Right ventricle myocardium superior (tissue), 1 donor: ENCODE measurements around the gene AKR1E2. TPM values are rescaled to one million over a fixed set of nuclear protein-coding genes. Genes with fewer than 3 reads are reported as not detected.
"Not testable (repeated sequence)": the region's sequence is repeated elsewhere in the genome, so short reads cannot be mapped to it uniquely, and the experiment has no call there.

Source experiments
- ATAC-seq: fragments of 200-7000 bp; cut with Tn5 transposase; one replicate; pipeline ENCODE4 v1.9.1; 2020; ENCODE audit warnings: mild to moderate bottlenecking; ENCODE audit not compliant: poor library complexity
- DNase-seq: peaks from one replicate; pipeline ENCODE4 v3.0.0-alpha.2; 2020
- intact Hi-C: fragments of 100-400 bp; cut with DNase I; formaldehyde crosslinking; loops from one replicate; pipeline ENCODE4 v1.11.2; 2022
- total RNA-seq: library from RNA; stranded (reverse); fragmentation: NEBNext Ultra II Directional; extraction: Animal tissue kit (Norgen Biotek cat#: 25700); gene quantifications from one replicate; pipeline ENCODE4 v1.2.1, GENCODE V29; 2021
- donor health status: DM: no; HTN: yes; CAD: no; lungs with severe emphysema.

The AKR1E2 gene
- total RNA-seq, 1 donor from 2014 or later = 5.1 TPM

DNA sequence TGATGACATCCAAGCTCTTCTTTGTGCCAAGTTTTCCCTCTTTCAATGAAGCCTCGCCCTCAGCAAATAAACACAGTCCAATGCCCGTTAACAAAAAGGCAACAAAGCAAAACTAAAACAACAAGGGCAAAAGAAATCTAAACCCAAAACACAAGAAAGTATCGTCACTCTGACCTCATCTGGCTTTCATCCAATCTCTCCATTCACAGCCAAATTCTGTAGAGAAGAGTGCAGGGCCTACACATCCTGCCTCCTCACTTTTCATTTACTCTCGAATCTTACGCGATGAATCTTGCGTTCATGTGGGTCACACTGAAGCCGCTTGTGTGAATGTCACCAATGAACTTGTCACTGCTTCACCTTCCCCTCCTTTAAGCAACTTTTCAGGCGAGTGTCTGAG, 15.9 kb upstream of the AKR1E2 start:
- ATAC-seq = no peak
- no peak for DNase-seq
- intact Hi-C loops = no loop called here

DNA sequence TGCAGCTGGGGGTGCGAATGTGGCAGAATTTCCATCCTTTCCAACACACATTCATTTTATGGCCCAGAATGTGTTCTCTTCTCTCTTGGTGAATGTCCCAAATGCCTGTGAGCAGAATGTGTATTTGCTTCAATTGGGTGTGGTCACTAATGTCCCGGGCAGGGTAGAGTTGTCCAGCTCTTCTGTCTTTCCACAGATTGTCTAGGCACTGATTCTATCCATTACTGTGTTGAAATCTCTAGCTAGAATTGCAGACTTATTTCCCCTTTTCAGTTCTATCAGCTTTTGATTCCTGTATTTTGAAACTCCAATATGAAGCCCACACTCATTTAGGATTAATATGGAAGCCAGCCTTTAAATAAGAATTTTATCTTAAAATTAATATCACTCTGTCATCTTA, 14.0 kb upstream of the AKR1E2 start:
- ATAC-seq (no peak), DNase-seq (no peak)
- intact Hi-C loops = no loop called here

DNA sequence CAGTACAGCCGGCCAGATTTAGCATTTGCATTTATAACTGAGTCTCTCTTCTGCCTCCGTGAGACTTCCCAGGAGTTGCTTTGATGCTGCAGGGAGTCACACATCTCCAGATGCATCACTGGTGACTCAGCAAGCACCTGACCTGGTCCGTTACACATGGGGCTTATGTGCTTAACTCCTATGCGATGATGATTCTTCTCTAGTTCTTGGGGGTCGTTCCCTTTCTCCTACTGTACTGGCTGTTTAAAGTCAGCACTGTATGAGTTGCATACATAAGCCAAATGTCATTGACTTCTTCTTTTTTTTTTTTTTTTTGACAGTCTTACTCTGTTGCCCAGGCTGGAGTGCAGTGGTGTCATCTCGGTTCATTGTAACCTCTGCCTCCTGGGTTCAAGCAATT, 13.0 kb upstream of the AKR1E2 start:
- ATAC-seq = no peak
- no peak for DNase-seq
- intact Hi-C loops = no loop called here

DNA sequence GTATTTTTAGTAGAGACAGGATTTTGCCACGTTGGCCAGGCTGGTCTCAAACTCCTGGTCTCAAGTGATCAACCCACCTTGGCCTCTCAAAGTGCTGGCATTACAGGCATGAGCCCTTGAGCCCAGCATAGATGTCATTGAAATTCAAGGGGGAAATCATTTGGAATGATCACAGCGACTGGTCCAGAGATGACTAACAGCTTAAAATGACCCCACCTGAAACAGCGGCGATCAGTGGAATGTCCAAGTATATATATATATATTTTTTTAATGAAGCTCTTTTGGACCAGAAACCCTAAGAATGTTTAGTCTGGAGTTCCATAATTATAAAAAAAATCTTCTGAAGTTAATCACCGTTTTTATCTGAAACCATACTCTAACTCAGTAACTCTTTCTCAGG, 12.5 kb upstream of the AKR1E2 start:
- no peak for DNase-seq
- intact Hi-C loops = no loop called here
- no peak for ATAC-seq

DNA sequence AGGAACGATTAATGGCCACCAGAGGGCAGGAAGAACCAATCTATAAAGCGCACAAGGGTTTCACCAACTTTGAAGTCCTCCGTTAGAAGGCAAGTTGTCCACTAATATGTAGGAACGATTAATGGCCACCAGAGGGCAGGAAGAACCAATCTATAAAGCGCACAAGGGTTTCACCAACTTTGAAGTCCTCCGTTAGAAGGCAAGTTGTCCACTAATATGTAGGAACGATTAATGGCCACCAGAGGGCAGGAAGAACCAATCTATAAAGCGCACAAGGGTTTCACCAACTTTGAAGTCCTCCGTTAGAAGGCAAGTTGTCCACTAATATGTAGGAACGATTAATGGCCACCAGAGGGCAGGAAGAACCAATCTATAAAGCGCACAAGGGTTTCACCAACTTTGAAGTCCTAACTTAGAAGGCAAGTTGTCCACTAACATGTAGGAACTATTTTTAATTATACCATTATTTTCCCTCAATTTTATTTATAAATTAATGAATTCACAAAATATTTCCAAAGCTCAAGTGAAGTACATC, 10.3 kb upstream of the AKR1E2 start:
- ATAC-seq, DNase-seq, intact Hi-C loops: not testable (repeated sequence)

DNA sequence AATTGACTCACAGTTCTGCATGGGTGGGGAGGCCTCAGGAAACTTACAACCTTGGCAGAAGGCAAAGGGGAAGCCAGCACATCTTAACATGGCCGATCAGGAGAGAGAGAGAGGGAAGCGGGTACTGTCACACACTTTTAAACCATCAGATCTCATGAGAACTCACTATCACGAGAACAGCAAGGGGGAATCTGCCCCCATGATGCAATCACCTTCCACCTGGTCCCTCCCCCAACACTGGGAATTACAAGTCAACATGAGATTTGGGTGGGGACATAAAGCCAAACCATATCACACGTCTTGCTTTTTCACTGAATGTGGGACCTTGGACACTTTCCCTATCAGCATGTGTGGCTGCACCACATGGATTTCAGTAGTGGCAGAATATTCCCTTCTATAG, 9.0 kb upstream of the AKR1E2 start:
- intact Hi-C loops = no loop called here
- ATAC-seq (no peak), DNase-seq (no peak)

DNA sequence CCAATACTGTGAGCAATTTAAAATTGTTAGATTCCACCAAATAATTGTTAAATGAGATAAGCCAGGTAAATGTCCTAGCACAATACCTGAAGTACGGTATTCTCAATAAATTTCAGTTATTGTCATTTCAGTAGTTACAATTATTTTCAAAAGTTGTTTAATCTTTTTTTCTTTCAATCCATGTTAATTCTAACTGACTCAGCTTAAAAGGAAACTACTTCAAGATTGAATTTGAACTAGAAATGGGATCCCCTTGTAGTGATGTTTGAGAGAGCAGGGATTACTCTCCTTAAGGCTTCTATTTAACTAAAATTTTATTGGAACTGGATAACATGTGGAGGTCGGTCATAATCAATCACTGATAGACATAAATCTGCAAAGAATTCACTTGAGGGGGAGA, 6.9 kb upstream of the AKR1E2 start:
- intact Hi-C loops = no loop called here
- no peak for ATAC-seq
- no peak for DNase-seq

DNA sequence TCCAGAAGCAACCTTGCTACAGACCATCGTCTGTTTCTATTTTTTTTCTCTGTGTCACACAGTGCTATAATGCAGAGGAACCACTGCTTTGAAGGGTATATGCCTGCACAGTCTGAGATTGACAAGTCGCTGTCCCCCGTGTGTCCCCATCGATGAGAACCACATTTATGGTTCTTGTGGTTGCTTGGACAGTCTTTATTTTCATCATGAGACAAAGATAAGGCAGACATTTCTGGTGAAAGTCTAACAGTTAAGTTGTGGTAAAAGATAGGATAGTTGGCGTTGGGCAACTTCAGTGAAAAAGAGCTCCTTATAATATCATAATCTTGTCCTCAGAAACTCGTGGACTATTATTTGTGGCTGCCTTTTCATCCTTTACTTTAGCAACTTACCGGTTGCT, 6.3 kb upstream of the AKR1E2 start:
- intact Hi-C loops = no loop called here
- ATAC-seq (no peak), DNase-seq (no peak)

DNA sequence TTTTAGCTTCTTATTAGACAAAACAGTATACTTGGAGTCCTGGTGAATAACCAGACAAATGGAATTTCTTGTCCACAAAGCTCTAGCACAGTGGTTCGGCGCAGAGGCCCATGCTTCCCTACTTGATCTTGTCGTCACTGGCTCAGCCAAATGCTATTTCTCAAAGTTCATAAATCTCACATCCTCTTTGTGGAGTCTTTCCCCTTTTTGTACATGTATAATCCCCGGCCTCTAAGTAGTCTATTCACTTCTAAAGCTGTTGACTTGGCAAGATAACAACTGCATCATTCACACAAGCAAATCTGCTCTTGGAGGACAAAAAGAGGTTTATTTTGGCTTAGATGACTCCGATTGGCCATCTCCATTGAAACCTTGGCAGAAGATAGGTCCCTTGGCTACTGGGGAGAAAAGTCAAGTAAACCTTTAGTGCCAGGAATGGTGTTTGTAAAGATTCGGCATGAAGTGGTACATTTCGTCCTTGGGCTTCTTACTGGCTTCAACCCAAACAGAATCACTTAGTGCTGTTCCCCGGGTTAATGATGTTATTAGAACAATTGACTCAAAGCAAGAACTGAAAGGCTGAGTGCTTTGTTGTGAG, 5.1 kb upstream of the AKR1E2 start:
- intact Hi-C loops = no loop called here
- ATAC-seq = peak; percentile 74

DNA sequence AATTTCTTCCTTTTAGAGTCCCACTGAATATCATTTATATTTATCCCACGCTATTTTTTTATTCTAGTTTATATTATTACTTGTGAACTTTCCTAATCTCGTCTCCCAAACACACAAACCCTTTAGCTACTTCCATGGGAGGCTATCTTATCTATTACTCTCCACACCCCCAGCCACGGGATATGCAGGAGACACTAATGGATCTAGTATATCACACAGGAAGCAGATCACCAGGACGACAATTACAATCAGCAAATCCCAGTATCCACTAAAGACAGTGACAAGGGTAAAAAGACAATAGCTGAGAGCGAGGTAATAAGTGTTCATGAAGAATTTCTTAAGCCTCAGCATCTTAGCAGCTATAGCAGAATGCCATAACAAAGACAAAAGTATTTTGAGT, 3.8 kb upstream of the AKR1E2 start:
- intact Hi-C loops = no loop called here
- DNase-seq (no peak), ATAC-seq (no peak)

More for the DNA sequence above, 5.1 kb upstream of the AKR1E2 start:
- peak; percentile 59 for DNase-seq

DNA sequence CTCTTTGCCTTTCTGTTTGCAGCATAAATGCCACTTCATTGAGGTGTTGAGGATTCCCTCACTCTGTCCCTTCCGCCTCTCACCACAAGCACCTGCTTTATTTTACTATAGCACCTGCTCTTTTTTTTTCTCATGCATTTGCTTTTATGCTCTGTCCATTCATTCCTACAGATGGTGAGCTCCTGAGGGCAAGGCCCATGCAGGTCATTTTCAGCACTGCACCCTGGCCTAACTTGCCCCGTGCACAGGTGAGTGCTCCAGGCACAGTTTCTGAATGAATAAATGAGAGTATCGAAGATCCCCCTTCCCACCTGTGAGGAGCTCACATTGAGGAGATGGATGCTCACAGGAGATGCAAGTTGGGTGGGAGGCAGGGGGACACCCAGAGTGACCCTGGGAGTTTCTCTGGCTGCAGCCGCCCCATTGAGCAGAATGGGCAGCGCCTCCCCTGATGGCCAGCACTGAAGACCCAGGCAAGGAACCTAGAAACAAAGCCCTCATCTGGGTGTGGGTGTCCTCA, 1.2 kb upstream of the AKR1E2 start:
- DNase-seq (no peak), ATAC-seq (no peak)
- intact Hi-C loops = no loop called here

DNA sequence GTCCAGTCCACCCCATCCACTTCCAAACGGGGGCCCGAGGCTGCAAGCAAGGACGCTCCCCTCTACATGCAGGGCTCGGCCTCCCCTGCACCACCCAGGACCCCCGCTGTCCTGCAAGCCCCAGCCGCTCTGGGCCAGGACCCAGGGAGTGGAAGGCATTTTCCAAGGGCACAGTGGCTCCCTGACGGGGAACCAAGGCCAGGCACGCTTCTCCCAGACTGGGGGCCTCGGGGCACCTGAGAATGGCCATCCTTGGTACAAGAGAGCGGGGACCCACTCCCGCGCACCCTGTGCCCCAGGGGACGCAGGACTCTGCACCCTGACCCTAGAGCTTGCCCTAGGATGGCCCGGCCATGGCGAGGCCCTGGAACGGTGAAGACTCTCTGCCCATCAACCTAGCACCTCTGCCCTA, 545 bp upstream of the AKR1E2 start:
- intact Hi-C loops = no loop called here
- DNase-seq = no peak
- ATAC-seq = no peak

DNA sequence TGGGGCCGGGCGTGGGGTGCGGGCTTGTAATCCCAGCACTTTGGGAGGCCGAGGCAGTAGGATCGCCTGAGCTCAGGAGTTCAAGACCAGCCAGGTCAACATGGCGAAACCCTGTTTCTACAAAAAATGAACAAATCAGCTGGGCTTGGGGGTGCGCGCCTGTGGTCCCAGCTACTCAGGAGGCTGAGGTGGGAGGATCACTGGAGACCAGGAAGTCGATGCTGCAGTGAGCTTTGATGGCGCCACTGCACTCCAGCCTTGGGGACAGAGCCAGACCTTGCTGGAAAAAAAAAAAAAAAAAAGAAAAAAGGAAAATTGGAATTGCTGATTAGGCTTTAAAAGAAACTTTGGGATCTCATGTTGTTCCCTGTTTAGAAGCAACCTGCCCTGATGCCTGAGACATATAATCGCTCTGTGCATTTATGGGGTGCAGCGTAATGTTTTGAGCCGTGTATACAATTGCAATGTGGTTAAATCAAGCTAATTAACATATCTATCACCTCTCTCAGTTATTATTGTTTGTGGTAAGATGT, 851 bp downstream of the AKR1E2 start:
- intact Hi-C loops = no loop called here
- DNase-seq (no peak), ATAC-seq (no peak)

DNA sequence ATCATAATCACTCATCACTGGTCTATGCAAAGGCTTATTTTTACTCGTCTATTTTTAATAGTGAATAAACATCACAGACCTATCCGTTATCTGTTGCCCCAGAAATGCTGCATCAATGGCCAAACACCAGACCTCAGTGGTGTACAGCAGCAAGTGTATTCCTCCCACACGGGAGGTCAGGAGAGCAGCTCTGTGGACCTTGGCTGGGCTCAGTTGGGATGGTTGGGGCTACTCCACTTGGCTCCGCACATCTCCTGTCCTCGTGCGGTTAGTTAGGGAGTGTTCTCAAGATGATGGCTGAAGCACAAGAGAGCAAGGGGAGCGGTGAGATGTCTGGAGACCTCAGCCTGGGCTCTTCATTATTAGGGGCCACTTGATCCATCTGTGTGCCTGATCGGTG, 2.0 kb downstream of the AKR1E2 start:
- intact Hi-C loops = no loop called here
- DNase-seq = no peak

DNA sequence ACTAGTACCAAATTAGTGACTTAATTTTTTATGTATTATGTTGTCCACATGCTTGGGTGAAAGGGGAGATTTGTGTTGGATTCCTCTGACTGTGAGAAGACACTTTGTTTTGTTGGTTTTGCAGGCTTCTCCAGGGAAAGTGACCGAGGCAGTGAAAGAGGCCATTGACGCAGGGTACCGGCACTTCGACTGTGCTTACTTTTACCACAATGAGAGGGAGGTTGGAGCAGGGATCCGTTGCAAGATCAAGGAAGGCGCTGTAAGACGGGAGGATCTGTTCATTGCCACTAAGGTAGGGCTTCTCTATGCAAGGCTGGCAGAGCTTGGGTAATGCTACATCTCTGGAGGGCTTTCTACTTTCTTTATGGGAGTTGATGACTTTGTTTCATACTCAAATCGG, 4.5 kb downstream of the AKR1E2 start:
- no peak for ATAC-seq
- intact Hi-C loops = no loop called here

More for the DNA sequence above, 2.0 kb downstream of the AKR1E2 start:
- no peak for ATAC-seq

DNA sequence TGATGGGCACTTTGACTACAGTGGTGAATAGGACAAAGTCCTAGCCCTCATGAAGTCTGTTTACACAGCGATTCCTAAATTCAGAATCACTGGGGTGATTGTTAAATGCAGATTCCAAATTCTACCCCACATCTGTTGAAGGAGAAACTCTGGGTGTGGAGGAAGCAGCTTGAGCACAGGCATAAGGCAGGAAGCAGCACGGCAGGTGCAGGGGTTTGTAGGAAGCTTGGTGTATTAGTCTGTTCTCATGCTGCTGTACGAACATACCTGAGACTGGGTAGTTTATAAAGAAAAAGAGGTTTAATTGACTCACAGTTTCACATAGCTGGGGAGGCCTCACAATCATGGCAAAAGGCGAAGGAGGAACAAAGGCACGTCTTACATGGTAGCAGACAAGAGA, 5.1 kb downstream of the AKR1E2 start:
- no peak for DNase-seq
- ATAC-seq = no peak
- intact Hi-C loops = no loop called here

More for the DNA sequence above, 4.5 kb downstream of the AKR1E2 start:
- no peak for DNase-seq

DNA sequence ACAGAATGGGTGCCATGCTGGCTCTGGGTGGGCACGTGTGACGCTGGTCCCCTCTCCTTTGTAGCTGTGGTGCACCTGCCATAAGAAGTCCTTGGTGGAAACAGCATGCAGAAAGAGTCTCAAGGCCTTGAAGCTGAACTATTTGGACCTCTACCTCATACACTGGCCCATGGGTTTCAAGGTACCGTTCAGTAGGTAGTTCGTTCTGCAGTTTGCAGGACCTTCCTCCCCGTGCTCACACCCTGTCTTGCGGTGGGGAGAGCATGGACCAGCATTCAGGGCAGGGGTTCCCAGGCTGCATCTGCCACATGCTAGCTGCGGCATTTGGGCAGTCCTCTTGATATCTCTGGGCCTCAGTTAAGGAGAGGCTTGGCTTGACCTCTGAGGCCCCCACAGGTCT, 7.3 kb downstream of the AKR1E2 start:
- intact Hi-C loops = no loop called here
- DNase-seq (no peak), ATAC-seq (no peak)

DNA sequence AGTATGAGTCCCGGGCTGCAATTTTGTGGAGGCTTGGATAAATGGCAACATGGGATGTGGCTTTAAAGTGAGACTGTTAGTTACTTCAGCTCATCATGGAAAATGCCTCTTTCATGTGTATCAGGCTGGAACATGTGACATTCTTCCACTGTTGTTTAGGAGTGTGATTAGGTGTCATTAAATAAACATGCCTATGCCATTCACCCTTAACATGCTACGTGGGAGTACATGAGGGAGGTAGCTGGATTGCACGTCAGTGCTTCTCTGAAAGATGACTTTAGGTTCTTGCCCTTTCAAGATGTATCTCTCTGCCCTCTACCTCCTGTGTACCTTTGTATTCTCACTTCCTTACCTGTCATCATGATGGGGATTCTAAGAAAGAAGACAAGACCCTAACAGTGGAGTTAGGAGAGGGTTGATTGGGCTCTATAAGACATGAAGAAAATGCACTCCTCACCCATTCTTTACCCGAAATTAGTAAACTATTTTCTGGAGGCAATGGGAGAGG, 8.9 kb downstream of the AKR1E2 start:
- intact Hi-C loops = no loop called here
- DNase-seq = no peak
- no peak for ATAC-seq

DNA sequence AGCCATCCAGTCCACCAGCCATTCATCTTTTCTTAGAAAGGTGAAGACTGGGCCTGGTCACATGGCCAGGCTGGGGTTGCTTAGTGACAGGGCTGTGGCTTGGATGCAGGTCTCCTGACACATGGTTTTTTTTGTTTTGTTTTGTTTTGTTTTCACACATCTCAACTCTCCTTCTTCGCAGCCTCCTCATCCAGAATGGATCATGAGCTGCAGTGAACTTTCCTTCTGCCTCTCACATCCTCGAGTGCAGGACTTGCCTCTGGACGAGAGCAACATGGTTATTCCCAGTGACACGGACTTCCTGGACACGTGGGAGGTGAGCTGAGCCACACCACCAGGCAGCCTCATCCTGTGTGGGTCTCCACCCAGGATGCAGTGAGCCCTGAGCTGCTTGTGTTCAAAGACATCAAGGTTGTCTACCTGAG, 9.5 kb downstream of the AKR1E2 start:
- no peak for DNase-seq
- no peak for ATAC-seq
- intact Hi-C loops = no loop called here

DNA sequence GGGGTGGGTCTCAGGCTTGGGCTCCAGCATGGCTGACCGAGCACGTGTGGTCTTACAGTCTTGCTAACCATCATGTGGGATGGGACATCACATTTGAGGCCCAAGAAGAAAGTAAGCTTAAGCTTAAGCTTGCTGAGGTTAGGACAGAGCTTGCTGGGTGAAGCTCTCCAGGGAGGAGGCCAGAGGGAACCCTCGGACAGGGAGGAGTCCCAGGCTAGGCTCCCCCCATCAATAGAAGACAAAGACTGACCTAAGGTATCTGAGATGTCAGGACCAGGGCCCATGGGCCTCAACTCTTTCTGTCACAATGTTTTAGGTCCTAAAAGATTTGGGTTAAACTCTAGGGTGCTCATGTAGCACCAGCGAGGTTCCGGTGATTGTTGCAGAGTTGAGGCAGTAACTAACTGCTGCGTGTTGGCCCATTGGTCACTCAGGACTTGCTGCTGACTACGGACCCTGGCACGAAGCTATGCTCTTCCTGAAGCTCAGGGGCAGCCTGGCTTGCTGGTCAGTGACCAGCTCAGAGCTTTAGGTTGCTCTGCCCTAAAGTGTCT, 10.5 kb downstream of the AKR1E2 start:
- no peak for ATAC-seq
- intact Hi-C loops = no loop called here
- no peak for DNase-seq
